ENCODE data around the gene AP3S1. TPM values are rescaled to one million over a fixed set of nuclear protein-coding genes. Genes with fewer than 3 reads are reported as not detected.
A peak's percentile ranks its signal among the peaks of the same experiment; 100 is the strongest.
"Not testable (repeated sequence)": the region's sequence is repeated elsewhere in the genome, so short reads cannot be mapped to it uniquely, and the experiment has no call there.

The AP3S1 gene
- total RNA-seq, 2 donors from 2014 or later: 58.7 to 63.4 TPM

DNA sequence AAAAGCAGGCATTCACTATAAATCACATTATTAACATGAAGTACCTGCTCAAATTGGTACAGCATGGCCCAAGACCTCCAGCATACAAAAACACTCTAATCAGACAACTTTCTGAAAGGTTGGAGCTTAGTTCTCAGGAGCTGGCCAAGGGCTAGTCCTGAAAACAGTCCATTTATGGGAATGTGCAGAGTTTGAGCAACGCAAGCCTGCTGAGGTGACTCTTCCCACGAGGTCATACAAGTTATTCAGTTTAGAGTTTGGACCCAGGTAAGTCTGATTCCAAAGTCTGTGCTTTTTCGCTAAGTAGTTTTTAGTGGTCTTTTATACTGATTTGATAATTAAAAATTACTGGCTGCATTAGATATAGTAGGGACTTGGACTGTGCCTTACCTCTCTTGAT, 52.6 kb downstream of the AP3S1 start:
- Mint-ChIP-seq H3K4me3 (no peak overlapping the region), H3K4me1 (ENCODE audit: low read depth) (no peaks in the 10 kb centered on the region), H3K9me3 (no peaks in the 10 kb centered on the region), H3K36me3 (ENCODE audit: insufficient read depth in 2 of 2) (peaks cover 0 to 1% of the 10 kb centered on the region in 2 donors), H3K27ac (no peak overlapping the region), H3K27me3 (ENCODE audit: low read depth) (no peaks in the 10 kb centered on the region)
- no peak for ATAC-seq (replicated peaks in 1 of 2)
- DNase-seq: no peak

- no peak for DNase-seq
- H3K27ac Mint-ChIP-seq: no peak overlapping the region
- no peaks in the 10 kb centered on the region for H3K27me3 Mint-ChIP-seq (ENCODE audit: low read depth)
- H3K9me3 Mint-ChIP-seq: no peaks in the 10 kb centered on the region
- no peak for ATAC-seq (replicated peaks in 1 of 2)
- peaks cover 0 to 1% of the 10 kb centered on the region in 2 donors for H3K36me3 Mint-ChIP-seq (ENCODE audit: insufficient read depth in 2 of 2)
- no peaks in the 10 kb centered on the region for H3K4me1 Mint-ChIP-seq (ENCODE audit: low read depth)
- no peak overlapping the region for H3K4me3 Mint-ChIP-seq
Measured at GRCh38 chr5:115895821-115896220, 54.1 kb downstream of the AP3S1 start.

- no peak overlapping the region for H3K4me3 Mint-ChIP-seq
- peaks cover 0 to 1% of the 10 kb centered on the region in 2 donors for H3K36me3 Mint-ChIP-seq (ENCODE audit: insufficient read depth in 2 of 2)
- no peaks in the 10 kb centered on the region for H3K4me1 Mint-ChIP-seq (ENCODE audit: low read depth)
- H3K27ac Mint-ChIP-seq: no peak overlapping the region
- no peak for DNase-seq
- no peaks in the 10 kb centered on the region for H3K9me3 Mint-ChIP-seq
- ATAC-seq (replicated peaks in 1 of 2): no peak
- no peaks in the 10 kb centered on the region for H3K27me3 Mint-ChIP-seq (ENCODE audit: low read depth)
Measured at GRCh38 chr5:115898656-115899055, 56.9 kb downstream of the AP3S1 start.

GRCh38 chr5:115907177-115907576, 65.4 kb downstream of the AP3S1 start:
- Mint-ChIP-seq H3K4me1 (ENCODE audit: low read depth) (no peaks in the 10 kb centered on the region), H3K27ac (no peak overlapping the region), H3K9me3 (no peaks in the 10 kb centered on the region), H3K4me3 (no peak overlapping the region), H3K36me3 (ENCODE audit: insufficient read depth in 2 of 2) (no peaks in the 10 kb centered on the region), H3K27me3 (ENCODE audit: low read depth) (no peaks in the 10 kb centered on the region)
- ATAC-seq (replicated peaks in 1 of 2) (no peak), DNase-seq (no peak)

DNA sequence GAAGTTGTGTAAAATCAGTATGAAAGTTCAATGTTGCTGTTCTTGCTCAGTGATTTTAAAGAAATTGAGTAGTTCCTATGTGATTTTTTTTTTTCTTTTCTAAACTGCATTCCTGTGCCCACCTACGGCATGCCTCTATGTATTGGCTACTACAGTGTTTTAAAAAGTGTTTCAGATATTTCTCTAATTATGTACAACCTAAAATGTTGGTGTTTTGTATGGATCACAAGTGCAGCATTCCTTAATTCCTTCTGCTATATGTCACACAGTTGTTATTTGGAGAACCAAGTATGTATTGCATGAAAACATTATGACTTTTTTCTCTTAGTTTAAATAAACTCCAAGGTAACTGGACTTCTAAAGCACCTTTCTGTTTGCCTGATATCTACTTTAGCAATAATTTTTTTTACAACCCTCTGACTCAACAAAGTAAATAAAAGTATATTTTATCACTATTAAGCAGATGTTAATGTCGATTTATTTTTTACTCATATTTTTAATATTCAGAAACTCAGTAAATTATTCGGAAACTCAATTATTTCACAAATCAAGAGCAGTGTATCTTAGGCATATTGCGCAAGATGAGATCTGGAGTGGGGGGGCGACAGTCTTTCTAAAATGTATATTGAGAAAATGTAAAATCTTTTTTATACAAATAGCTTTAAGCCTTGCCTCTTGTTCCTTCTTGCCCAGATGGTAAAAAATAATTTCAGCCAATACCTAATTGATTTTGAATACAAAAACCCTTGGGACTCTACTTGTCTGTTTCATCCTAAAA, 72.1 kb downstream of the AP3S1 start:
- H3K27me3 Mint-ChIP-seq (ENCODE audit: low read depth); ATAC-seq (replicated peaks in 1 of 2); H3K36me3 Mint-ChIP-seq (ENCODE audit: insufficient read depth in 2 of 2); H3K9me3 Mint-ChIP-seq; DNase-seq; H3K4me3 Mint-ChIP-seq; H3K4me1 Mint-ChIP-seq (ENCODE audit: low read depth): not testable (repeated sequence)
- peak overlapping the region; percentile 10 for H3K27ac Mint-ChIP-seq

DNA sequence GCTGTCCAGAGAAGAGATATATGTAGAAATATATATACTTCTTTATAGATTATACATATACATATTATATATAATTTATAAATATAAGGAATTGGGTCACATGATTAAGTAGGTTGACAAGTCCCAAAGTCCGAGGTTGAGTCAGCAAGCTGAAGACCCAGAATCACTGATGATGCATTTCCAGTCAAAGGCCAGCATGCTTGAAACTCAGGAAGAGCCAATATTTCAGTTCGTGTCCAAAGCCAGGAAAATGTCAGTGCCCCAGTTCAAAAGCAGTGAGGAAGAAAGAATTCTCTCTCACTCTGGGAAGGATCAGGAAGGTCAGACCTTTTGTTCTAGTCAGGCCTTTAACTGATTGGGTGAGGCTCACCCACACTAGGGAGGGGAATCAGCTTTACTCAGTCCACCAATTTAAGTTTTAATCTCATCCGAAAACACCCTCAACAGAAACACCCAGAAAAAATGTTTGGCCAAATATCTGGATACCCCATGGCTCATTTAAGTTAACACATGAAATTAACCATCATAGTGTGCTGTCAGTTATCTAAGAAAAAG, 78.5 kb downstream of the AP3S1 start:
- H3K27ac Mint-ChIP-seq: no peak overlapping the region
- DNase-seq (no peak), ATAC-seq (replicated peaks in 1 of 2) (no peak)
- H3K9me3 Mint-ChIP-seq: no peaks in the 10 kb centered on the region
- H3K36me3 Mint-ChIP-seq (ENCODE audit: insufficient read depth in 2 of 2): no peaks in the 10 kb centered on the region
- no peaks in the 10 kb centered on the region for H3K27me3 Mint-ChIP-seq (ENCODE audit: low read depth)
- H3K4me3 Mint-ChIP-seq: no peak overlapping the region
- H3K4me1 Mint-ChIP-seq (ENCODE audit: low read depth): no peaks in the 10 kb centered on the region

DNA sequence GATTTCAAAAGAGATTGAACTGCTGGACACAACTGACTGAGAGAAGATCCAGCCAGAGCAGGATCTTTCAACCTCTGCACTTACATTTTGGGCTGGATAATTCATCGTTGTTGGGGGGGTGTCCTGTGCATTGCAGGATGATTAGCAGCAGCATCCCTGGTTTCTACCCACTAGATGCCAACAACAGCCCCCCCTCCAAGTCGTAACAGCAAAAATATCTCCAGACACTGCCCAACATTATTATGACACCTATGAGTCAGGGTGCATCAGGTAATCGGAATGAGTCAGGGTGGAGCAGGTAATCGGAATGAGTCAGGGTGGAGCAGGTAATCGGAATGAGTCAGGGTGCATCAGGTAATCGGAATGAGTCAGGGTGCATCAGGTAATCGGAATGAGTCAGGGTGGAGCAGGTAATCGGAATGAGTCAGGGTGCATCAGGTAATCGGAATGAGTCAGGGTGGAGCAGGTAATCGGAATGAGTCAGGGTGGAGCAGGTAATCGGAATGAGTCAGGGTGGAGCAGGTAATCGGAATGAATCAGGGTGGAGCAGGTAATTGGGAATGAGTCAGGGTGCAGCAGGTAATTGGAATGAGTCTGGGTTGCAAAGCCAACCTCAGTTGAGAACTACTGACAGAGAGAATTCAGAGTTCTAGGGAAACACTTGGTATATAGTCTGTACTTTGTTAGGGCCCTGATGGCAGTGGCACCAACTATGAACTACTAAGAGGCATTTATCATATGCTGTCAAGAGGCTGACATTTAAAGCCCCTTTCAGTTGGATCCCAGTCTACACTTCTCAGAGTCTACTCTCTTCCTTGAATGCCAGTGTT, 87.1 kb downstream of the AP3S1 start:
- not testable (repeated sequence) for H3K9me3 Mint-ChIP-seq; H3K27ac Mint-ChIP-seq; ATAC-seq (replicated peaks in 1 of 2); H3K27me3 Mint-ChIP-seq (ENCODE audit: low read depth); H3K36me3 Mint-ChIP-seq (ENCODE audit: insufficient read depth in 2 of 2); DNase-seq; H3K4me1 Mint-ChIP-seq (ENCODE audit: low read depth); H3K4me3 Mint-ChIP-seq

DNA sequence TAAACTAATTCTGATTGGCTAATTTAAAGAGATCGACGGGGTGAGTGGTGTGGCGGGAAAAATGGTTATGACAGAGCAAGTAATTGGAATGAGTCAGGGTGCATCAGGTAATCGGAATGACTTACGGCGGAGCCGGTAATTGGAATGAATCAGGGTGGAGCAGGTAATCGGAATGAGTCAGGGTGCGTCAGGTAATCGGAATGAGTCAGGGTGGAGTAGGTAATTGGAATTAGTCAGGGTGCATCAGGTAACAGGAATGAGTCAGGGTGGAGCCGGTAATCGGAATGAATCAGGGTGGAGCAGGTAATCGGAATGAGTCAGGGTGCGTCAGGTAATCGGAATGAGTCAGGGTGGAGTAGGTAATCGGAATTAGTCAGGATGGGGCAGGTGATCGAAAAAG, 88.4 kb downstream of the AP3S1 start:
- not testable (repeated sequence) for DNase-seq; ATAC-seq (replicated peaks in 1 of 2); H3K4me1 Mint-ChIP-seq (ENCODE audit: low read depth)

DNA sequence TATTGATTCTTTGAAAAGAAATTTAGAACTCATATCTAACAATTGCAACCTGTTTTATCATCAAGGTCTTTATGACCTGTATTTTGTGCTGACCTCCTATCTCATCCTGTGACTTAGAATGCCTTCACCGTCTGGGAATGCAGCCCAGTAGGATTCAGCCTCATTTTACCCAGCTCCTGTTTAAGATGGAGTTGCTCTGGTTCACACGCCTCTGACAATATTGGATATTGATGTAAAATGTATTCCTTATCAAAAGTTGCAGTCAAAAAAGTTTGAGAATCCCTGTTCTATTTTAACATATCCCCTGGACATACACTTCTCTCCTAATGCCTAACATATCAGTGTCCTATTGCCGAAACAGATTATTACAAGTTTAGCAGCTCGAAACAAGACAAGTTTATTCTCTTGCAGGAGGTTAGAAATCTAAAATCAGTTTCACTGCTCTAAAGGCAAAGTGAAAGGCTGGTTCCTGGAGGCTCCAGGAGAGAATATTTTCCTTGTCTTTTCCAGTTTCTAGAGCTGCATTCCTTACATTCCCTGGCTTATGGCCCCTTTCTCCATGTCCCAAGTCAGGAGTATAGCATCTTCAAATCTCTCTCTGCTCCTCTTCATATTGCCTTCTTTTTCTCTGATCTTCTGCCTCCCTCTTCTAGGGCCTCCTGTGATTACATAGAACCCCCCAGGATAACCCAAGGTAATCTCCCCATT, 89.0 kb downstream of the AP3S1 start:
- no peak for ATAC-seq (replicated peaks in 1 of 2)

More for the DNA sequence above, 88.4 kb downstream of the AP3S1 start:
- not testable (repeated sequence) for H3K27me3 Mint-ChIP-seq (ENCODE audit: low read depth); H3K4me3 Mint-ChIP-seq; H3K27ac Mint-ChIP-seq; H3K9me3 Mint-ChIP-seq; H3K36me3 Mint-ChIP-seq (ENCODE audit: insufficient read depth in 2 of 2)

DNA sequence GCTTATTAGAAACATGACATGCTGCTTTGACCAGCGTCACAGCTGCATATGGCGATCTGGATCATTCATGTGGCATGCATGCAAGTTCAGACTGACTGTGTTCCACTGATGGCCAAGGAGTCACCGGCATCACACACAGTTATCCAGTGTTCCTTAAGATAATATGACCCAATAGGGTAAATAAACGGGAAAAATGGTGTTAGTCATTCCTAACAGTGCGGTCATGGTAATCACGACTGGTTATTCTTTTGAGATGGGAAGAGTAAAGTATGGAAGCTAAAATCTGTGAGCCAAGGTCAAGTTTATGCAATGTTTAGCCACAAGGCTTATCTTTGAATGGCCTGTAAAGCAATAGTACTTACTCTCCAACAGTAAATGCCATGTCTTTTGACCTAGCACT, 91.3 kb downstream of the AP3S1 start:
- Mint-ChIP-seq H3K36me3 (ENCODE audit: insufficient read depth in 2 of 2) (no peaks in the 10 kb centered on the region), H3K4me1 (ENCODE audit: low read depth) (no peaks in the 10 kb centered on the region), H3K27me3 (ENCODE audit: low read depth) (no peaks in the 10 kb centered on the region), H3K4me3 (no peak overlapping the region), H3K27ac (no peak overlapping the region), H3K9me3 (no peaks in the 10 kb centered on the region)
- DNase-seq (no peak), ATAC-seq (replicated peaks in 1 of 2) (no peak)

More for the DNA sequence above, 89.0 kb downstream of the AP3S1 start:
- Mint-ChIP-seq H3K4me1 (ENCODE audit: low read depth) (no peaks in the 10 kb centered on the region), H3K9me3 (no peaks in the 10 kb centered on the region), H3K36me3 (ENCODE audit: insufficient read depth in 2 of 2) (no peaks in the 10 kb centered on the region), H3K27ac (no peak overlapping the region), H3K27me3 (ENCODE audit: low read depth) (no peaks in the 10 kb centered on the region), H3K4me3 (no peak overlapping the region)
- no peak for DNase-seq

- ATAC-seq (replicated peaks in 1 of 2): no peak
Measured at GRCh38 chr5:115934388-115934974, 92.7 kb downstream of the AP3S1 start.

DNA sequence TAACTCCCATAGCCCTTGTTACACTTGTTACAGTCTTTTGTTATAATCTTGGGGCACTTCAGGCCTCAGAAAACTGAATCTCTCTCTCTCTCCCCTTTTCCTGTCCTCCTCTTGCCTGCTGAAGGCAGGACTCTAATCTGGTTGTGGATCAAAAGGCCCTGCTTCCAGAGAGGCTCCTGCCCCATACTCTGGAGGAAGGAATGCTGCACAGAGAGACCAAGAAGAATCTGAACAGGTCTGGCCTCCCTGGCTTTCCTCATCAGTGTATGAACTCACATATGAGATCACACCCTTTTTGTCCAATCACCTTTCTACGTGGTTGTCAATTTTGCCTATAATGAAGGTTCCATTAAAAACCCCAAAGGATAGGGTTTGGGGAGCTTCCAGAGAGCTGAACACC, 94.3 kb downstream of the AP3S1 start:
- no peak for ATAC-seq (replicated peaks in 1 of 2)

More at GRCh38 chr5:115934388-115934974, 92.7 kb downstream of the AP3S1 start:
- Mint-ChIP-seq H3K27ac (no peak overlapping the region), H3K4me1 (ENCODE audit: low read depth) (no peaks in the 10 kb centered on the region), H3K4me3 (no peak overlapping the region), H3K9me3 (no peaks in the 10 kb centered on the region), H3K36me3 (ENCODE audit: insufficient read depth in 2 of 2) (no peaks in the 10 kb centered on the region), H3K27me3 (ENCODE audit: low read depth) (no peaks in the 10 kb centered on the region)
- DNase-seq: no peak

More for the DNA sequence above, 94.3 kb downstream of the AP3S1 start:
- no peak for DNase-seq
- Mint-ChIP-seq H3K4me1 (ENCODE audit: low read depth) (no peaks in the 10 kb centered on the region), H3K27me3 (ENCODE audit: low read depth) (no peaks in the 10 kb centered on the region), H3K9me3 (no peaks in the 10 kb centered on the region), H3K27ac (no peak overlapping the region), H3K4me3 (no peak overlapping the region), H3K36me3 (ENCODE audit: insufficient read depth in 2 of 2) (no peaks in the 10 kb centered on the region)

Measured in activated T-cell treated with anti-CD3 and anti-CD28 coated beads, Interleukin-2, amount 50 U/mL, for 72 hours (primary cell).